HG02763 (cell line): Measurements from ENCODE around the gene SULT6B1.
A peak's percentile ranks its signal among the peaks of the same experiment; 100 is the strongest.
"Not testable (repeated sequence)": the region's sequence is repeated elsewhere in the genome, so short reads cannot be mapped to it uniquely, and the experiment has no call there.

ENCODE experiments used
- ATAC-seq: cut with Tn5 transposase; IDR thresholded peaks from one replicate; pipeline ENCODE4 v1.9.1; 2021; ENCODE audit warnings: mild to moderate bottlenecking, moderate library complexity; ENCODE audit not compliant: unreplicated experiment

SULT6B1 gene

GRCh38 chr2:37188570-37188969 lies at the start of gene SULT6B1:
Gene SULT6B1, minus strand, starts transcription at chr2:37188670. Its CDS starts 30 bp downstream, at chr2:37188640.
- ATAC-seq, result no peak

- peak; percentile 8 for ATAC-seq
Measured at GRCh38 chr2:37232131-37232933, 43.9 kb upstream of the SULT6B1 start.

- peak; percentile 93 for ATAC-seq
Measured at GRCh38 chr2:37231241-37232130, 43.0 kb upstream of the SULT6B1 start, which contains the start of the genes CEBPZ and NDUFAF7. Gene CEBPZ, minus strand, starts transcription at chr2:37231596. Its CDS starts 29 bp downstream, at chr2:37231567. Gene NDUFAF7, plus strand, starts transcription at chr2:37231658. Its CDS starts 48 bp downstream, at chr2:37231706.

- ATAC-seq, result no peak
Measured at GRCh38 chr2:37230581-37230980, 42.1 kb upstream of the SULT6B1 start.

- ATAC-seq, result no peak
Measured at GRCh38 chr2:37228788-37229187, 40.3 kb upstream of the SULT6B1 start.

GRCh38 chr2:37226863-37227262 lies 38.4 kb upstream of the SULT6B1 start:
- no peak for ATAC-seq

- not testable (repeated sequence) for ATAC-seq
Measured at GRCh38 chr2:37225129-37225528, 36.7 kb upstream of the SULT6B1 start.

GRCh38 chr2:37224063-37224462 lies 35.6 kb upstream of the SULT6B1 start:
- ATAC-seq, result no peak

- no peak for ATAC-seq
Measured at GRCh38 chr2:37223131-37223530, 34.7 kb upstream of the SULT6B1 start.

GRCh38 chr2:37219046-37219445 lies 30.6 kb upstream of the SULT6B1 start:
- ATAC-seq, result no peak

GRCh38 chr2:37215250-37215649 lies 26.8 kb upstream of the SULT6B1 start:
- ATAC-seq, result no peak

GRCh38 chr2:37211939-37212338 lies 23.5 kb upstream of the SULT6B1 start:
- no peak for ATAC-seq

- ATAC-seq, result no peak
Measured at GRCh38 chr2:37211212-37211611, 22.7 kb upstream of the SULT6B1 start.

- ATAC-seq, result not testable (repeated sequence)
Measured at GRCh38 chr2:37206760-37207159, 18.3 kb upstream of the SULT6B1 start.

GRCh38 chr2:37205689-37206341 lies 17.3 kb upstream of the SULT6B1 start:
- no peak for ATAC-seq

- ATAC-seq, result not testable (repeated sequence)
Measured at GRCh38 chr2:37205071-37205661, 16.7 kb upstream of the SULT6B1 start.

GRCh38 chr2:37203708-37204107 lies 15.2 kb upstream of the SULT6B1 start:
- no peak for ATAC-seq

- no peak for ATAC-seq
Measured at GRCh38 chr2:37201766-37202165, 13.3 kb upstream of the SULT6B1 start.

GRCh38 chr2:37201208-37201607 lies 12.7 kb upstream of the SULT6B1 start:
- no peak for ATAC-seq

GRCh38 chr2:37198681-37199065 lies 10.2 kb upstream of the SULT6B1 start:
- no peak for ATAC-seq
